DOHH2 (cell line): Measurements from ENCODE around the gene VSIR.

ENCODE experiments used
- CTCF ChIP-seq: fragments of 200-600 bp; sonication (generic); IDR thresholded peaks from one replicate; pipeline ENCODE4 v1.5.1; 2014; ENCODE audit warnings: antibody characterized with exemption, mild to moderate bottlenecking, low read depth, low read length; ENCODE audit not compliant: poor library complexity, severe bottlenecking
- EZH2phosphoT487 ChIP-seq: fragments of 200-600 bp; sonication (generic); IDR thresholded peaks from 2 replicates; pipeline ENCODE4 v1.6.1; 2017; ENCODE audit warnings: borderline replicate concordance, mild to moderate bottlenecking, antibody characterized with exemption, low read length, moderate library complexity, mixed read lengths

GRCh38 chr10:71714031-71714410 lies 59.3 kb downstream of the VSIR start:
- TF ChIP-seq CTCF (no peak), EZH2phosphoT487 (no peak)
